WI38 (cell line): Measurements from ENCODE around the gene MLN.
A peak's percentile ranks its signal among the peaks of the same experiment; 100 is the strongest.

Experiments
- H3K4me3 ChIP-seq: 2 replicates; pipeline ENCODE4 v1.5.1; 2011; ENCODE audit warnings: low read depth, mild to moderate bottlenecking, control low read depth, low read length
- CTCF ChIP-seq: IDR thresholded peaks from 2 replicates; pipeline ENCODE4 v1.5.1; 2012; ENCODE audit warnings: low read depth, mild to moderate bottlenecking, control low read depth, low read length

Gene MLN

DNA sequence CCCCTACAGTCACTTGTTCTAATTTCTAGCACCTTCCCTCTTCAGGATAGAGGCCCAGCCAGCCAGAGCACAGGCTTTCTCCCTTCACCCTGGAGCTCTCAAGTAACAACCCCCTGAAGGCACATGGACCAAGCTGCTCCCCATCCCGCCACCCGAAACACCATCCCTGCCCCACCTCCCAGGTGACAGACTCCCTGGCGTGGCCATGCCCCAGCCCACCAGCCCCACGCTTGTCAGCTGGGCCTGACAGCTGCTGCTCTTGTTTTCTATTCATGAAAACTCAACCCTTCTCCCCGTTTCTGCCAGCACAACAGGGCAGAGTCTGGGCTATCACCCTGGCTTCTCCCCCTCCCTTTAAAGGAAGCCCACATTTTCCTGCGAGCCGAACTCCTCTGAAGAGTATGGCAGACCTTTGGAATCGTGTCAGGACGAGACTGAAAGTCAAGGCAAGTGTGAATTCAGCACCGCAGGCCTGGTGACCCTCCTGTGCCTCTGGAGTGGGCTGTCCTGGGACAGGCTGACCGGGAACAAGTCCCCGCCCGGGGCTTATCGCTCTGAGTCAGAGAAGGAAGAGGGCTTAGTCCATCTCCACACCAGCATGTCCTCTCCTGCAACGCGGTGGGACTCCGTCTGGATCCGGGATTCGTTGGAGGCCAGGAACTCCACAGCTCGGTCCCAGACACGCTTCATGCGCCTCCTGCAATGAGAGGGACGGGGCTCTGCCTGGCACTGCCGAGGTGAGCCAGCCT lies 31.5 kb downstream of the MLN start:
- TF ChIP-seq CTCF: no peak
- no peak overlapping the region for H3K4me3 ChIP-seq

- TF ChIP-seq CTCF: peak; percentile 72
- H3K4me3 ChIP-seq: 0 out of 2 replicates have a peak overlapping the region, but pooled peaks have one; percentile 9
Measured at GRCh38 chr6:33771146-33772081, 32.4 kb downstream of the MLN start.

- TF ChIP-seq CTCF: no peak
- 0 out of 2 replicates have a peak overlapping the region, but pooled peaks have one; percentile 9 for H3K4me3 ChIP-seq
Measured at GRCh38 chr6:33770833-33771145, 33.0 kb downstream of the MLN start.

- no peak for TF ChIP-seq CTCF
- no peak overlapping the region for H3K4me3 ChIP-seq
Measured at GRCh38 chr6:33770124-33770832, 33.5 kb downstream of the MLN start.

DNA sequence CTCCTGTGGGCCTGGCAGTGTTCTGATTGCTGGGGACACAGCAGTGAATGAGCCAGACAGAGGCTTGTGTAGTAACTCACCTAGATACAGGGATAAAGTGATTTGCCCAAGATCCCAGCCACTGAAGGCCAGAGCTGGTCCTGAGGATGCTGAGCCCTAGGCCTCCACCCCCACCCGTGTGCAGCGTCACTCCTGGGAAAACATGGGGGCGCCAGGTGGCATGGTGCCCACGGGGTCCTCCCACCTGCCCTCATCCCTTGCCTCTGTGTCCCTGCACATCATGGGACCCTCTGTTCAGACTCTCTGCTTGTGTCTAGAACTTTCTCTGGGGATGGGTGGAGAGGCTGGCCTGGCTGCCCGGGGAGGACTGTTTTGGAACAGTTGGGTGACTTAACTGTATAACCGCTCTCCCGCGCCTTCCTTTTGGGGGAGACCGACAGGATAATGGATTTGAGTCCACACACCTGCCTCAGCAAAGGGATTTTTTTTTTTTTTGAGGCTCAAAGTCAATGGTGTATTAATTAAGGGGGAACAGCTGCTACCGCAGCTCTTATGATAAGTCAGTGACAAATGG lies 34.5 kb downstream of the MLN start:
- H3K4me3 ChIP-seq: no peak overlapping the region
- TF ChIP-seq CTCF: no peak

DNA sequence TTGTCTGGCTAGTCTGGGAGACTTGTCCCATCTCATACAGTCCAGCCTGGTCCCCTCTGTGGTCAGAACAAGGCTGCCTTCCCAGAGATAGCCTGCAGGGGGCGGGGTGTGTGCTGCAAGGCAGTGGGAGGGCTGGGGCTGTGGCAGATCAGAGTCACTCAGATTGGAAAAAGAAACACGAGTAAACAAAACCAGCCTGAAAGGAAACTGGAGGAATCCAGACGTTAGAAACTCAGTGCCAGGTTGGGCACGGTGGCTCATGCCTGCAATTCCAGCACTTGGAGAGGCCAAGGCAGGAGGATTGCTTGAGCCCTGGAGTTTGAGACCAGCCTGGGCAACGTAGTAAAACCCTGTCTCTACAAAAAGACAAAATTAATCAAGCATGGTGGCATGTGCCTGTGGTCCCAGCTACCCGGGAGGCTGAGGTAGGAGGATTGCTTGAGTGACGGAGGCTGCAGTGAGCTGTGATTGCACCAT lies 35.1 kb downstream of the MLN start:
- no peak overlapping the region for H3K4me3 ChIP-seq
- peak; percentile 94 for TF ChIP-seq CTCF
